Astrocyte (in vitro differentiated cells and primary cell): ENCODE data around the gene ADNP2. TPM values are rescaled to one million over a fixed set of nuclear protein-coding genes. Genes with fewer than 3 reads are reported as not detected.

Source experiments
- DNase-seq: peaks from one replicate; pipeline ENCODE4 v3.0.0-alpha.2; 2010; ENCODE audit warnings: low read depth
- FAIRE-seq: peaks from 2 replicates; lab custom pipeline; 2011; peaks lifted over from hg19 to GRCh38; lab: Jason Lieb, UNC
- H2AFZ ChIP-seq: 2 replicates; pipeline ENCODE4 v1.6.0; 2012; ENCODE audit warnings: low read depth, low read length, inconsistent platforms
- H3K27ac ChIP-seq: 2 replicates; pipeline ENCODE4 v1.5.1; 2011; ENCODE audit warnings: low read depth, low read length, inconsistent platforms
- H3K27me3 ChIP-seq: 2 replicates; pipeline ENCODE4 v1.6.0; 2011; ENCODE audit warnings: low read length, inconsistent platforms; ENCODE audit not compliant: insufficient read depth
- H3K36me3 ChIP-seq: 2 replicates; pipeline ENCODE4 v1.5.1; 2011; ENCODE audit warnings: low read length, inconsistent platforms; ENCODE audit not compliant: insufficient read depth
- H3K4me1 ChIP-seq: 2 replicates; pipeline ENCODE4 v1.5.1; 2011; ENCODE audit warnings: low read length, inconsistent platforms; ENCODE audit not compliant: insufficient read depth
- H3K4me2 ChIP-seq: 2 replicates; pipeline ENCODE4 v1.6.0; 2012; ENCODE audit warnings: low read length, inconsistent platforms
- H3K4me3 ChIP-seq: 2 replicates; pipeline ENCODE4 v1.5.1; 2011; ENCODE audit warnings: low read depth, mild to moderate bottlenecking, low read length, inconsistent platforms; ENCODE audit not compliant: insufficient read depth
- H3K79me2 ChIP-seq: 2 replicates; pipeline ENCODE4 v1.6.0; 2012; ENCODE audit warnings: mild to moderate bottlenecking, low read length, inconsistent platforms; ENCODE audit not compliant: insufficient read depth
- H3K9ac ChIP-seq: 2 replicates; pipeline ENCODE4 v1.6.0; 2012; ENCODE audit warnings: mild to moderate bottlenecking, low read length, inconsistent platforms
- H3K9me3 ChIP-seq: 2 replicates; pipeline ENCODE4 v1.5.1; 2012; ENCODE audit warnings: low read depth, mild to moderate bottlenecking, low read length, inconsistent platforms; ENCODE audit not compliant: insufficient read depth
- H4K20me1 ChIP-seq: 2 replicates; pipeline ENCODE4 v1.6.0; 2012; ENCODE audit warnings: low read length, inconsistent platforms; ENCODE audit not compliant: insufficient read depth
- H3K27ac Mint-ChIP-seq: one replicate; pipeline ENCODE4 v1.8.0; 2021; ENCODE audit warnings: mild to moderate bottlenecking, mixed read lengths; ENCODE audit not compliant: unreplicated experiment
- H3K27me3 Mint-ChIP-seq: one replicate; pipeline ENCODE4 v1.8.0; 2021; ENCODE audit warnings: low read depth, mixed read lengths; ENCODE audit not compliant: unreplicated experiment
- H3K36me3 Mint-ChIP-seq: one replicate; pipeline ENCODE4 v1.8.0; 2021; ENCODE audit warnings: low read depth, mixed read lengths; ENCODE audit not compliant: unreplicated experiment
- H3K4me1 Mint-ChIP-seq: one replicate; pipeline ENCODE4 v1.8.0; 2021; ENCODE audit warnings: low read depth, mixed read lengths; ENCODE audit not compliant: unreplicated experiment
- H3K4me3 Mint-ChIP-seq: one replicate; pipeline ENCODE4 v1.8.0; 2021; ENCODE audit warnings: mild to moderate bottlenecking, moderate library complexity, mixed read lengths; ENCODE audit not compliant: unreplicated experiment
- H3K9me3 Mint-ChIP-seq: one replicate; pipeline ENCODE4 v1.8.0; 2021; ENCODE audit warnings: mild to moderate bottlenecking, mixed read lengths; ENCODE audit not compliant: unreplicated experiment
- CTCF ChIP-seq: IDR thresholded peaks from 2 replicates; pipeline ENCODE4 v1.5.1; 2011; ENCODE audit warnings: low read depth, mild to moderate bottlenecking, inconsistent platforms, low read length, moderate library complexity; ENCODE audit not compliant: insufficient read depth
- EZH2 ChIP-seq: IDR thresholded peaks from 2 replicates; pipeline ENCODE4 v1.6.1; 2012; ENCODE audit warnings: mild to moderate bottlenecking, low read length, inconsistent platforms; ENCODE audit not compliant: insufficient read depth
- total RNA-seq: library from RNA; stranded (reverse); gene quantifications from 2 replicates; pipeline ENCODE4 v1.2.1, GENCODE V29; 2021

The ADNP2 gene
- total RNA-seq, 1 donor from 2014 or later: 20.5 TPM

- no peaks in the 10 kb centered on the region for H3K27me3 Mint-ChIP-seq
- no peak for DNase-seq
These were observed 60.5 kb downstream of the ADNP2 start for GRCh38 chr18:80169607-80170006.

GRCh38 chr18:80170395-80171053 is 61.5 kb downstream of the ADNP2 start:
- FAIRE-seq: no peak
- Histone ChIP-seq H3K79me2 (no peaks in the 10 kb centered on the region), H3K4me2 (peak overlapping the region; percentile 70), H3K4me1 (no peaks in the 10 kb centered on the region), H3K9me3 (no peaks in the 10 kb centered on the region), H3K4me3 (no peak overlapping the region), H3K27ac (no peak overlapping the region), H4K20me1 (no peaks in the 10 kb centered on the region), H3K36me3 (no peaks in the 10 kb centered on the region), H3K9ac (no peak overlapping the region), H2AFZ (no peak overlapping the region), H3K27me3 (no peaks in the 10 kb centered on the region)
- peaks cover under 1% of the 10 kb centered on the region for H3K9me3 Mint-ChIP-seq
- peaks cover 16% of the 10 kb centered on the region for H3K36me3 Mint-ChIP-seq
- H3K27ac Mint-ChIP-seq: peak overlapping the region; percentile 58
- TF ChIP-seq EZH2: no peak
- TF ChIP-seq CTCF: no peak
- no peak for DNase-seq
- no peaks in the 10 kb centered on the region for H3K27me3 Mint-ChIP-seq
- no peak overlapping the region for H3K4me3 Mint-ChIP-seq
- peaks cover 27% of the 10 kb centered on the region for H3K4me1 Mint-ChIP-seq

More at GRCh38 chr18:80169607-80170006, 60.5 kb downstream of the ADNP2 start:
- H3K27ac ChIP-seq: no peak overlapping the region
- H3K4me3 ChIP-seq: no peak overlapping the region
- no peaks in the 10 kb centered on the region for H3K9me3 ChIP-seq
- H3K4me3 Mint-ChIP-seq: no peak overlapping the region
- no peak overlapping the region for H3K9ac ChIP-seq
- no peaks in the 10 kb centered on the region for H4K20me1 ChIP-seq
- H3K4me1 ChIP-seq: no peaks in the 10 kb centered on the region
- H3K27me3 ChIP-seq: no peaks in the 10 kb centered on the region
- H3K36me3 Mint-ChIP-seq: peaks cover 17% of the 10 kb centered on the region
- FAIRE-seq: no peak
- H3K4me2 ChIP-seq: no peak overlapping the region
- peaks cover 9% of the 10 kb centered on the region for H3K9me3 Mint-ChIP-seq
- H3K36me3 ChIP-seq: no peaks in the 10 kb centered on the region
- peaks cover 27% of the 10 kb centered on the region for H3K4me1 Mint-ChIP-seq
- no peak overlapping the region for H2AFZ ChIP-seq
- TF ChIP-seq CTCF (no peak), EZH2 (no peak)
- H3K27ac Mint-ChIP-seq: no peak overlapping the region
- no peaks in the 10 kb centered on the region for H3K79me2 ChIP-seq
